SK-N-SH treated with all-trans-retinoic acid at 6 μM for 48 hours (cell line): ENCODE measurements around the gene ESPL1.

Source experiments
- ATAC-seq: fragments of 200-7000 bp; cut with Tn5 transposase; 3 replicates; pipeline ENCODE4 v1.9.1; 2020; ENCODE audit warnings: mild to moderate bottlenecking, moderate library complexity
- ARNTL ChIP-seq: fragments of 450-650 bp; formaldehyde crosslinking; IDR thresholded peaks from 2 replicates; pipeline ENCODE4 v1.5.0; 2020; ENCODE audit warnings: low read depth, mild to moderate bottlenecking, moderate library complexity, borderline replicate concordance
- BACH2 ChIP-seq: fragments of 250-450 bp; sonication (Bioruptor Pico); IDR thresholded peaks from 2 replicates; pipeline ENCODE4 v1.9.0; 2021; ENCODE audit warnings: mild to moderate bottlenecking, borderline replicate concordance
- ESRRG ChIP-seq: fragments of 250-450 bp; sonication (Bioruptor Pico); IDR thresholded peaks from 2 replicates; pipeline ENCODE4 v1.6.1; 2021; ENCODE audit warnings: mild to moderate bottlenecking
- OSR1 ChIP-seq: fragments of 250-450 bp; sonication (Bioruptor Pico); IDR thresholded peaks from 2 replicates; pipeline ENCODE4 v1.8.0; 2022; ENCODE audit warnings: moderate library complexity, mild to moderate bottlenecking, inconsistent platforms
- PPARA ChIP-seq: fragments of 250-450 bp; sonication (Bioruptor Pico); IDR thresholded peaks from 2 replicates; pipeline ENCODE4 v1.5.0; 2020; ENCODE audit warnings: mild to moderate bottlenecking, borderline replicate concordance
- RARB ChIP-seq: fragments of 250-450 bp; sonication (Bioruptor Pico); IDR thresholded peaks from 2 replicates; pipeline ENCODE4 v1.8.0; 2021; ENCODE audit warnings: mild to moderate bottlenecking, moderate library complexity
- SNAI2 ChIP-seq: fragments of 250-450 bp; sonication (Bioruptor Pico); IDR thresholded peaks from 2 replicates; pipeline ENCODE4 v1.5.0; 2020; ENCODE audit warnings: mild to moderate bottlenecking, moderate library complexity
- TCF4 ChIP-seq: fragments of 250-450 bp; sonication (Bioruptor Pico); IDR thresholded peaks from 2 replicates; pipeline ENCODE4 v1.8.0; 2021; ENCODE audit warnings: mild to moderate bottlenecking, moderate library complexity, borderline replicate concordance
- ZC3H10 ChIP-seq: fragments of 250-450 bp; sonication (Bioruptor Pico); IDR thresholded peaks from 2 replicates; pipeline ENCODE4 v1.5.1; 2021; ENCODE audit warnings: mild to moderate bottlenecking, moderate library complexity
- ZFP3 ChIP-seq: fragments of 250-450 bp; sonication (Bioruptor Pico); IDR thresholded peaks from 2 replicates; pipeline ENCODE4 v1.5.0; 2020; ENCODE audit warnings: mild to moderate bottlenecking, moderate library complexity
- ZFP30 ChIP-seq: fragments of 450-650 bp; formaldehyde crosslinking; IDR thresholded peaks from 2 replicates; pipeline ENCODE4 v1.5.0; 2022; ENCODE audit warnings: mild to moderate bottlenecking, moderate library complexity
- ZNF565 ChIP-seq: fragments of 450-650 bp; formaldehyde crosslinking; conservative IDR thresholded peaks from 2 replicates; pipeline ENCODE4 v1.5.0; 2020; ENCODE audit warnings: low read depth, mild to moderate bottlenecking, moderate library complexity
- ZNF8 ChIP-seq: fragments of 450-650 bp; formaldehyde crosslinking; IDR thresholded peaks from 2 replicates; pipeline ENCODE4 v1.5.0; 2020; ENCODE audit warnings: mild to moderate bottlenecking, moderate library complexity
- TF ChIP-seq, protein P1 (sequence below): fragments of 250-450 bp; sonication (Bioruptor Pico); IDR thresholded peaks from 2 replicates; pipeline ENCODE4 v1.8.0; 2021; ENCODE audit warnings: low read depth, mild to moderate bottlenecking, moderate library complexity, borderline replicate concordance
- TF ChIP-seq, protein P2 (sequence below): fragments of 250-450 bp; sonication (Bioruptor Pico); IDR thresholded peaks from 2 replicates; pipeline ENCODE4 v1.5.0; 2020; ENCODE audit warnings: mild to moderate bottlenecking, moderate library complexity
- TF ChIP-seq, protein P3 (sequence below): fragments of 250-450 bp; sonication (Bioruptor Pico); IDR thresholded peaks from 2 replicates; pipeline ENCODE4 v1.5.1; 2020; ENCODE audit warnings: low read depth, mild to moderate bottlenecking, moderate library complexity
- TF ChIP-seq, protein P4 (sequence below): fragments of 250-450 bp; sonication (Bioruptor Pico); IDR thresholded peaks from 2 replicates; pipeline ENCODE4 v1.5.1; 2021; ENCODE audit warnings: mild to moderate bottlenecking, moderate library complexity

ESPL1 gene

DNA sequence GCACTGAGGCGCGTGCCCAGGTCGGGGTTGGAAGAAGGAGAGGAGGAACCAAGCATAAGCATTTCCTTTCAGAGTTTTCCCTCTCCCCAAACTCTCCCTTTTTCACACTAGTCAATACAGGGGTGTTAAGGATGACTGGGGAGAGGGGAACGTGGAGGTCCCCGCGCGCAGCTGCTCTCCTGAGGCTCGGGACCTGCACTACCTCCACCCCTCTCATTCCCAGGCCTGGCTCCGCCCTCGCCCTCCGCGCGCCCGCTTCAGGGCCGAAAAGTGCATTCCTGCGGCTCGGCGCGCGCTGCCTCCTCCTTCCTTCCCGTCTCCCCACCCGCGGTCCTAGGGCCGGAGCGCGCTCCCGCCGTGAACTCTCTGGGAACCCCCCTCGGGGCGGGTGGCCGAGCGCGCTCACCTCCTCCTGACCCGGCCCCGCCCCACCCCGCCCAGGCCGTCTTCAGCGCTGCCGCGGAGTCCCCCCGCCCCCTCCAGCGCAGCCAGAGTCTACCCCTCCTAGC lies 47.4 kb upstream of the ESPL1 start:
- peak; percentile 76 for ATAC-seq

DNA sequence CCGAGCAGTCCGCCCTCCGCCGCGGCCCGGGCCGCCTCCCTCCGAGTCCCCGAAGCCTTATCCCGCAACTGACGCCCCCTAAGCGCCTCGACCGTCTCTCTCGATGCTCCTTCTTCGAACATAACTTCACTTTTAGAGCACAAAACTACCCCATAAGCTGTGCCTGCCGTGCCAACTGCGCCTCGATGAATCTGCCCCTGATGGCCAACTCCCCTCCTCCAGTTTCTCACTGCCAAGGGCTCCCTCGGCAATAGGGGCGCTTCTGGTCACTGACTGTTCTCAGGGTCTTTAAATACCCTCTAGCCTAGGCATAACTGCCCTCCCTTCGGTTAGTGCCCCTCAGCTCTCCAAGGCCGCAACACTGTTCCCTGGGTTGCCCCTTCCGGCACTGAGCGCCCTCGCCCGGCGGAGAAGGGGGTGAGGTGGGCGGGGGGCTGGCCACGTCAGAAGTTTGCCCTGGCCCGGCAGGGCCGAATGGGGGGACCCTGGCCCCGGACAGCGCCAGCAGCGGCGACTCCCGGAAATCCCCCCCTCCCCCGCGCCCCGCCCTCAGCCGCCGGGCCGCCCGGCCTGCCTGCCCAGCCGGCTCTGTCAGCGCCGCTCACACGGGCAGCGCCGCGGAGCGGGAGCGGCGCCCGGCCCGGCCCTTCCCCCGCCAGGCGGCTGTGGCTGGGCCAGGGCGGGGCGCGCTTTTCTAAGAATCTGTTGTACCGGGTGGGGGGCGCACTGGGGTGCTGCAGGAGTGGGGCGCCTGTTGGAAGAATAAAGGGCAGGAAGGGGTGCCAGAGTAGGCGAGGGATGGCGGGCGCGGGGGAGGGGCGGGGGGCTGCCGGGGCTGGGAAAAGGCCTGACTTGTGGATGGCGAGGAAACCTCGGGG lies 46.7 kb upstream of the ESPL1 start:
- TF ChIP-seq ESRRG (CRISPR knock-in tag), result 0 out of 2 replicates have a peak, but pooled peaks have one; percentile 26
- TF ChIP-seq TCF4 (CRISPR knock-in tag), result no peak
- TF ChIP-seq ARNTL, result no peak
- TF ChIP-seq ZFP30 (CRISPR knock-in tag), result no peak
- no peak for TF ChIP-seq OSR1 (CRISPR knock-in tag)
- TF ChIP-seq RARB (CRISPR knock-in tag), result peak; percentile 28; the same call in 1 of the 2 replicates
- no peak for TF ChIP-seq ZFP3
- no peak for TF ChIP-seq PPARA (CRISPR knock-in tag)
- TF ChIP-seq, protein P1, sequence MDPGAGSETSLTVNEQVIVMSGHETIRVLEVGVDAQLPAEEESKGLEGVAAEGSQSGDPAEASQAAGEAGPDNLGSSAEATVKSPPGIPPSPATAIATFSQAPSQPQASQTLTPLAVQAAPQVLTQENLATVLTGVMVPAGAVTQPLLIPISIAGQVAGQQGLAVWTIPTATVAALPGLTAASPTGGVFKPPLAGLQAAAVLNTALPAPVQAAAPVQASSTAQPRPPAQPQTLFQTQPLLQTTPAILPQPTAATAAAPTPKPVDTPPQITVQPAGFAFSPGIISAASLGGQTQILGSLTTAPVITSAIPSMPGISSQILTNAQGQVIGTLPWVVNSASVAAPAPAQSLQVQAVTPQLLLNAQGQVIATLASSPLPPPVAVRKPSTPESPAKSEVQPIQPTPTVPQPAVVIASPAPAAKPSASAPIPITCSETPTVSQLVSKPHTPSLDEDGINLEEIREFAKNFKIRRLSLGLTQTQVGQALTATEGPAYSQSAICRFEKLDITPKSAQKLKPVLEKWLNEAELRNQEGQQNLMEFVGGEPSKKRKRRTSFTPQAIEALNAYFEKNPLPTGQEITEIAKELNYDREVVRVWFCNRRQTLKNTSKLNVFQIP (CRISPR knock-in tag), result no peak
- TF ChIP-seq ZNF8 (CRISPR knock-in tag), result no peak
- peak; percentile 40 for ATAC-seq

More for the DNA sequence above, 47.4 kb upstream of the ESPL1 start:
- TF ChIP-seq, protein P2, sequence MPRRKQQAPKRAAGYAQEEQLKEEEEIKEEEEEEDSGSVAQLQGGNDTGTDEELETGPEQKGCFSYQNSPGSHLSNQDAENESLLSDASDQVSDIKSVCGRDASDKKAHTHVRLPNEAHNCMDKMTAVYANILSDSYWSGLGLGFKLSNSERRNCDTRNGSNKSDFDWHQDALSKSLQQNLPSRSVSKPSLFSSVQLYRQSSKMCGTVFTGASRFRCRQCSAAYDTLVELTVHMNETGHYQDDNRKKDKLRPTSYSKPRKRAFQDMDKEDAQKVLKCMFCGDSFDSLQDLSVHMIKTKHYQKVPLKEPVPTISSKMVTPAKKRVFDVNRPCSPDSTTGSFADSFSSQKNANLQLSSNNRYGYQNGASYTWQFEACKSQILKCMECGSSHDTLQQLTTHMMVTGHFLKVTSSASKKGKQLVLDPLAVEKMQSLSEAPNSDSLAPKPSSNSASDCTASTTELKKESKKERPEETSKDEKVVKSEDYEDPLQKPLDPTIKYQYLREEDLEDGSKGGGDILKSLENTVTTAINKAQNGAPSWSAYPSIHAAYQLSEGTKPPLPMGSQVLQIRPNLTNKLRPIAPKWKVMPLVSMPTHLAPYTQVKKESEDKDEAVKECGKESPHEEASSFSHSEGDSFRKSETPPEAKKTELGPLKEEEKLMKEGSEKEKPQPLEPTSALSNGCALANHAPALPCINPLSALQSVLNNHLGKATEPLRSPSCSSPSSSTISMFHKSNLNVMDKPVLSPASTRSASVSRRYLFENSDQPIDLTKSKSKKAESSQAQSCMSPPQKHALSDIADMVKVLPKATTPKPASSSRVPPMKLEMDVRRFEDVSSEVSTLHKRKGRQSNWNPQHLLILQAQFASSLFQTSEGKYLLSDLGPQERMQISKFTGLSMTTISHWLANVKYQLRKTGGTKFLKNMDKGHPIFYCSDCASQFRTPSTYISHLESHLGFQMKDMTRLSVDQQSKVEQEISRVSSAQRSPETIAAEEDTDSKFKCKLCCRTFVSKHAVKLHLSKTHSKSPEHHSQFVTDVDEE (CRISPR knock-in tag), result no peak; the same call in 1 of the 2 replicates
- TF ChIP-seq, protein P3, sequence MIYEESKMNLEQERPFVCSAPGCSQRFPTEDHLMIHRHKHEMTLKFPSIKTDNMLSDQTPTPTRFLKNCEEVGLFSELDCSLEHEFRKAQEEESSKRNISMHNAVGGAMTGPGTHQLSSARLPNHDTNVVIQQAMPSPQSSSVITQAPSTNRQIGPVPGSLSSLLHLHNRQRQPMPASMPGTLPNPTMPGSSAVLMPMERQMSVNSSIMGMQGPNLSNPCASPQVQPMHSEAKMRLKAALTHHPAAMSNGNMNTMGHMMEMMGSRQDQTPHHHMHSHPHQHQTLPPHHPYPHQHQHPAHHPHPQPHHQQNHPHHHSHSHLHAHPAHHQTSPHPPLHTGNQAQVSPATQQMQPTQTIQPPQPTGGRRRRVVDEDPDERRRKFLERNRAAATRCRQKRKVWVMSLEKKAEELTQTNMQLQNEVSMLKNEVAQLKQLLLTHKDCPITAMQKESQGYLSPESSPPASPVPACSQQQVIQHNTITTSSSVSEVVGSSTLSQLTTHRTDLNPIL (CRISPR knock-in tag), result no peak
- TF ChIP-seq ZC3H10 (CRISPR knock-in tag), result no peak
- TF ChIP-seq ZFP30 (CRISPR knock-in tag), result peak; percentile 41; the same call in 1 of the 2 replicates
- TF ChIP-seq ZNF8 (CRISPR knock-in tag), result no peak
- no peak for TF ChIP-seq RARB (CRISPR knock-in tag)
- no peak for TF ChIP-seq ARNTL
- no peak for TF ChIP-seq BACH2 (CRISPR knock-in tag)

DNA sequence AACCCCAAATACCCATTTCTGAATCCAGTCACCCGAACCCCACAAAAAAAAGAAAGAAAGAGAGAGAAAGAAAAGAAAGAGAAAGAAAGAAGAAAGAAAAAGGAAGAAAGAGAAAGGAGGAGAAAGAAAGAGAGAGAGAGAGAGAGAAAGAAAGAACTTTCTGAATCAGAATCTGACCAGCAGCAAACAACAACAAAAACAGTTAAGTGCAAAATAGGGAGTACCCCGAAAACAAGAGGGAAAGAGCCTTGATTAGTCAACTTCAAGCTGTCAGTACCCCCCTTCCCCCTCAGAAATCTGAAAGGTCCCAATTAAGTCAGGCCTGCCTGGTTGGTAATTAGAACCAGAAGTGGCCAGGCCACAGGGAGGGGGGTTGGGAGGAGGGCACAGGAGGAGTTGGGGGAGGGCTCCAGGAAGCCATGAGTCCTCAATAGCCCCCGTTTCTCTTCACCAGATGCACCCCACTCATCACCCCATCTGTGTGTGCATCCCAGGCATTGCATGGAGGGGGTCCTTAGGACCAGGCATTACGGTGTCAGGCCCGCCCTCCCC lies 45.9 kb upstream of the ESPL1 start:
- ATAC-seq, result no peak; the same call in 2 of the 3 replicates
- peak; percentile 52; the same call in 1 of the 2 replicates for TF ChIP-seq TCF4 (CRISPR knock-in tag)
- no peak for TF ChIP-seq ZFP30 (CRISPR knock-in tag)
- TF ChIP-seq, protein P3 (CRISPR knock-in tag), result no peak
- no peak for TF ChIP-seq SNAI2 (CRISPR knock-in tag)
- no peak for TF ChIP-seq ZNF565 (CRISPR knock-in tag)
- TF ChIP-seq, protein P4, sequence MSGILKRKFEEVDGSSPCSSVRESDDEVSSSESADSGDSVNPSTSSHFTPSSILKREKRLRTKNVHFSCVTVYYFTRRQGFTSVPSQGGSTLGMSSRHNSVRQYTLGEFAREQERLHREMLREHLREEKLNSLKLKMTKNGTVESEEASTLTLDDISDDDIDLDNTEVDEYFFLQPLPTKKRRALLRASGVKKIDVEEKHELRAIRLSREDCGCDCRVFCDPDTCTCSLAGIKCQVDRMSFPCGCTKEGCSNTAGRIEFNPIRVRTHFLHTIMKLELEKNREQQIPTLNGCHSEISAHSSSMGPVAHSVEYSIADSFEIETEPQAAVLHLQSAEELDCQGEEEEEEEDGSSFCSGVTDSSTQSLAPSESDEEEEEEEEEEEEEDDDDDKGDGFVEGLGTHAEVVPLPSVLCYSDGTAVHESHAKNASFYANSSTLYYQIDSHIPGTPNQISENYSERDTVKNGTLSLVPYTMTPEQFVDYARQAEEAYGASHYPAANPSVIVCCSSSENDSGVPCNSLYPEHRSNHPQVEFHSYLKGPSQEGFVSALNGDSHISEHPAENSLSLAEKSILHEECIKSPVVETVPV, result no peak
- TF ChIP-seq ZFP3, result no peak
- TF ChIP-seq, all 23 proteins: peak for 1
